DMS 273 (cell line): ENCODE data around the gene STK17B.
"Not testable (repeated sequence)": the region's sequence is repeated elsewhere in the genome, so short reads cannot be mapped to it uniquely, and the experiment has no call there.

ENCODE experiments used
- DNase-seq: peaks from one replicate; lab custom pipeline; 2025; ENCODE audit not compliant: unreplicated experiment; lab: John Stamatoyannopoulos, UW

The STK17B gene

GRCh38 chr2:196171248-196171871, at the start of gene STK17B:
STK17B (minus strand) TSS chr2:196171578; CDS start chr2:196163383, 8,195 bp downstream.
- DNase-seq = peak; percentile 97

GRCh38 chr2:196220671-196221070, 49.3 kb upstream of the STK17B start:
- no peak for DNase-seq

- DNase-seq = no peak
Measured at GRCh38 chr2:196219671-196220070, 48.3 kb upstream of the STK17B start.

- peak; percentile 50 for DNase-seq
Measured at GRCh38 chr2:196218106-196218505, 46.7 kb upstream of the STK17B start.

- no peak for DNase-seq
Measured at GRCh38 chr2:196217116-196217515, 45.7 kb upstream of the STK17B start.

- DNase-seq = no peak
Measured at GRCh38 chr2:196215376-196215775, 44.0 kb upstream of the STK17B start.

GRCh38 chr2:196214156-196214555, 42.8 kb upstream of the STK17B start:
- DNase-seq = no peak

GRCh38 chr2:196213252-196213980, 42.0 kb upstream of the STK17B start:
- DNase-seq = no peak

GRCh38 chr2:196208915-196209314, 37.5 kb upstream of the STK17B start:
- no peak for DNase-seq

GRCh38 chr2:196206804-196207203, 35.4 kb upstream of the STK17B start:
- DNase-seq = peak; percentile 89

- peak; percentile 36 for DNase-seq
Measured at GRCh38 chr2:196205881-196206435, 34.6 kb upstream of the STK17B start.

- DNase-seq = no peak
Measured at GRCh38 chr2:196205011-196205766, 33.8 kb upstream of the STK17B start.

GRCh38 chr2:196201229-196202009, 30.0 kb upstream of the STK17B start:
- DNase-seq = no peak

GRCh38 chr2:196200557-196200956, 29.2 kb upstream of the STK17B start:
- DNase-seq = no peak

- no peak for DNase-seq
Measured at GRCh38 chr2:196195758-196196157, 24.4 kb upstream of the STK17B start.

- DNase-seq = no peak
Measured at GRCh38 chr2:196195302-196195701, 23.9 kb upstream of the STK17B start.

GRCh38 chr2:196191541-196191940, 20.2 kb upstream of the STK17B start:
- DNase-seq = no peak

- DNase-seq = no peak
Measured at GRCh38 chr2:196187898-196188458, 16.6 kb upstream of the STK17B start.

- not testable (repeated sequence) for DNase-seq
Measured at GRCh38 chr2:196187175-196187700, 15.9 kb upstream of the STK17B start.

- no peak for DNase-seq
Measured at GRCh38 chr2:196186266-196186980, 15.0 kb upstream of the STK17B start.
